T-helper 22 cell (primary cell): ENCODE measurements around the gene RXRB.

Experiments used
- DNase-seq: peaks from one replicate; pipeline ENCODE4 v3.0.0-alpha.2; 2020; ENCODE audit warnings: low read depth

The RXRB gene

DNA sequence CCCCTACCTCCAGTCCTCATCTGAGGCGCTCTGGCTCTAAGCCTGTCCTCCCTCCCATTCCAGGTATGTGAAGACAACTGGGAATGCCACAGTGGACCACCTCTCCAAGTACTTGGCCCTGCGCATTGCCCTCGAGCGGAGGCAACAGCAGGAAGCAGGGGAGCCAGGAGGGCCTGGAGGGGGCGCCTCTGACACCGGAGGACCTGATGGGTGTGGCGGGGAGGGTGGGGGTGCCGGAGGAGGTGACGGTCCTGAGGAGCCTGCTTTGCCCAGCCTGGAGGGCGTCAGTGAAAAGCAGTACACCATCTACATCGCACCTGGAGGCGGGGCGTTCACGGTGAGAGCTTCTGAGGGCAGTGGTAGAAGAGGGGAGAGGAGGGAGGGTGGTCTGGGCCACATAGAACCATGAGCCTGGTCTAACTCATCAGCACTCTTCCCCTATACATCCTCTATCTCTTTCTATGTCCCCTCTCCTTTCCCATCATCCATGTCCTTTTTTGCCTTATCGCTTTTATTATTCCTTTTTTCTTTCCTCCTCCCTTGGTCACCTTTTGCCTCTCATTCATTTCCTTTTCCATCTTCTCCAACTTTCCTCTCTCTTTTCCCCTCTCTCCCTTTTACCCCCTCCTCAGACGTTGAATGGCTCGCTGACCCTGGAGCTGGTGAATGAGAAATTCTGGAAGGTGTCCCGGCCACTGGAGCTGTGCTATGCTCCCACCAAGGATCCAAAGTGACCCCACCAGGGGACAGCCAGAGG lies 11.4 kb upstream of the RXRB start:
- no peak for DNase-seq

GRCh38 chr6:33211136-33211535 lies 10.7 kb upstream of the RXRB start:
- no peak for DNase-seq

DNA sequence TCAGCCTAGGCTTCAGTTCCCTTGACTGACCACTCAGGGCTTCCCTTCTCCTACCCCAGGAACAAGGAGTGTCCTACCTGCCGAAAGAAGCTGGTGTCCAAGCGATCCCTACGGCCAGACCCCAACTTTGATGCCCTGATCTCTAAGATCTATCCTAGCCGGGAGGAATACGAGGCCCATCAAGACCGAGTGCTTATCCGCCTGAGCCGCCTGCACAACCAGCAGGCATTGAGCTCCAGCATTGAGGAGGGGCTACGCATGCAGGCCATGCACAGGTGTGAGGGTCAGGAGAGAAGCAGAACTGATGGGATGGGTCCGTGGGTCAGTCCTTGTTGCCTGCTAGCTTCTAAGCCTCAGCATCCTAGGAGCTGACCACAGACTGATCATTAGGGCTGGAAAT lies 9.4 kb upstream of the RXRB start:
- no peak for DNase-seq

GRCh38 chr6:33208091-33208967 lies 7.9 kb upstream of the RXRB start, which contains the start of gene RING1:
Gene RING1 (plus strand): TSS chr6:33208500. CDS start chr6:33208823, 323 bp downstream.
- DNase-seq = peak; percentile 79

DNA sequence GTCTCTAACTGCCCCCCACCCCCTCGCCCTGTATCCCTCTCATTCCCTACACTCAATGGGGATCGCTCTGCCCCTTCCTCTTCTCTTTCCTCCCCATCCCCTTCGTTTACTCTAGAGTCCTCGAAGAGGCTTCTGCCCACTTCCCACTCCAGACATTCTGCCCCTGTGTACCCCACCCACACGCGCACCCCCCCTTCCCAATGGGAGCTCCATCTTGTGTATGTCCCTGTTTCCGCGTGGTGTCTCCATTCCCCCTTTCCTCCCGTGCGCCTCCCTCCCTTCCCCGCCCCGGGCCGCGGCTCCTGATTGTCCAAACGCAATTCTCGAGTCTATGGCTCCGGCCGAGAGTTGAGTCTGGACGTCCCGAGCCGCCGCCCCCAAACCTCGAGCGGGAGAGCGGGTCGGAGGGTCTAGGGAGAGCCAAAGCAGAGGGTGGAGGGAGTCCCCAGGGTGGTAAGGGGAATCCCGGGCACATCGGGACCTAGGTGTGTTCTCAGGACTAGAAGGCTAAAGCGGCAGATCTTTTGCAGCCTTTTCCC lies 7.2 kb upstream of the RXRB start:
- no peak for DNase-seq

DNA sequence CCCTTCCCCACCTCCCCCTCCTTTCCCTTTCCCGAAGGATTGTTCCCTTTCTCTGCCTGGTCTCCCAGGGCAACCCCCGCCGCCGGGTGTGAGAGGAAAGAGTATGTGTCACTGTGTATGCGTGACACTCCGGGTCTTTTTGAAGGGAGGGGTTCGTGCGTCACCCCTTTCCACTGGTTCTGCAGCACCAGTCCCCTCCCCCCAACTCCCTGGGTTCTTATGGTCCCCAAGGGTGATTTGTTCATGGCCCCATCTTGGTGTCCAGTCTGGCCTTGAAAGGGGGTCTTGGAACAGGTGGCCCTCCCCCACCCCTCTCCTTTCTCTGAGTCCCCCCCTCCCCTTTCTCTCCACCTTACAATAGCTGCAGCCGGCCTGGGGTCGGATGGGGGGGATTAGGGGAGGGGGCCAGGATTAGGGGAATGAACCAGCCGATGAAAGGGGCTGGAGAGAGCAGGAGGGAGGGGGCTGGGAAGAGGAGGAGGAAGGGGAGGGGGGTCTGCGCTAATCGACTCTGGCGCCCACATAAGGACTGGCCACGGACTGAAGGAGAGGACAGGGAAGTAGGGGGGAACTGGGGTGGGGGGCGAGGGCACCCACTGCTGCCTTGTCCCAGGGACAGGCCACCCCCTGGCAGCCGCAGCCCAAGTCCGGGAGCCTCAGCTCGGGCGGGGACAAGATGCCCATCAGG lies 6.5 kb upstream of the RXRB start:
- DNase-seq = no peak

GRCh38 chr6:33206027-33206863 lies 5.8 kb upstream of the RXRB start:
- no peak for DNase-seq

GRCh38 chr6:33205191-33206026 lies 4.9 kb upstream of the RXRB start:
- DNase-seq = no peak

GRCh38 chr6:33204415-33205190 lies 4.1 kb upstream of the RXRB start, which contains the start of gene HSD17B8:
Gene HSD17B8 (plus strand): TSS chr6:33204655. CDS start chr6:33204669, 14 bp downstream.
- DNase-seq = peak; percentile 88

- no peak for DNase-seq
These were observed 3.6 kb upstream of the RXRB start for GRCh38 chr6:33204165-33204414.

GRCh38 chr6:33203443-33204164 lies 3.1 kb upstream of the RXRB start:
- no peak for DNase-seq

DNA sequence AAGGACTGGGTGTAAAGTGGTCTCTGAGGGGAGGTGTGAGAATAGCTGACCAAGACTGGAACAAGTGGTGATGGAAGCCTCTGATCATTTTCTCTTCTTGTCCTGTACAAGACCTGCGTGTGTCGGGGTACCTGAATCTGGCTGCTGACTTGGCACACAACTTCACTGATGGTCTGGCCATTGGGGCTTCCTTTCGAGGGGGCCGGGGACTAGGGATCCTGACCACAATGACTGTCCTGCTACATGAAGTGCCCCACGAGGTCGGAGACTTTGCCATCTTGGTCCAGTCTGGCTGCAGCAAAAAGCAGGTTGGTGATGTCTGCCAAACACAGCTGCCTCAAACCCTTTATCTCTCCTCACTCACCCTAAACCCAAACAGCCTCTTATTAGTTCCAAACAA lies 2.3 kb upstream of the RXRB start:
- no peak for DNase-seq

GRCh38 chr6:33201935-33202334 lies 1.5 kb upstream of the RXRB start:
- DNase-seq = no peak

GRCh38 chr6:33201147-33201545 lies 681 bp upstream of the RXRB start:
- DNase-seq = no peak

GRCh38 chr6:33199687-33200218 lies 712 bp downstream of the RXRB start:
- peak; percentile 63 for DNase-seq

- no peak for DNase-seq
These were observed 1.5 kb downstream of the RXRB start for GRCh38 chr6:33198853-33199436.

- DNase-seq = no peak
These were observed 2.2 kb downstream of the RXRB start for GRCh38 chr6:33198159-33198852.
